AG09309 (cell line): ENCODE measurements around the gene THBS2.
A peak's percentile ranks its signal among the peaks of the same experiment; 100 is the strongest.

Experiments used
- DNase-seq: peaks from one replicate; pipeline ENCODE4 v3.0.0-alpha.2; 2010; ENCODE audit warnings: low read depth
- H3K4me3 ChIP-seq: 2 replicates; pipeline ENCODE4 v1.5.1; 2011; ENCODE audit warnings: mild to moderate bottlenecking, low read depth, low read length, moderate library complexity; ENCODE audit not compliant: control insufficient read depth
- TF ChIP-seq, protein P1 (sequence below): IDR thresholded peaks from 2 replicates; pipeline ENCODE4 v1.5.1; 2011; ENCODE audit warnings: mild to moderate bottlenecking, low read depth, low read length, inconsistent platforms; ENCODE audit not compliant: insufficient read depth, control insufficient read depth; ENCODE audit errors: missing control alignments

Gene THBS2

DNA sequence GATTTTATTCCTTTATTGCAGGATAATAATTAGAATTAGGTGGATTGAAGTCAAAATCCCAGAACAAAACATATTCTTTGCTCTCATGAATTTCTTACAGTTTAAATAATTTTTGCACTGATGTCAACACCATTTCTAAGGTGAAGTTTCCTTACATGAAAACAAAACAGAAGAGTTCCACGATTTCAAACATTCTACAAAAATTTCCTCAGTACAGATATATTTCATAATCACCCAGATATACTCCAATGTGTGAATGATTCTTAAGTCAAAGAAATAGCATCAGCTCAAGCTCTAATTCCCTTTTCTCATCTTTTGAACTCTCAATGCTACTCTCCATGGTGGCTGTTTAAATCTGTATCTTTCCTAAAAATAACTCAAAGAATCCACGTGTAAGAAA lies 39.5 kb upstream of the THBS2 start:
- TF ChIP-seq, protein P1, sequence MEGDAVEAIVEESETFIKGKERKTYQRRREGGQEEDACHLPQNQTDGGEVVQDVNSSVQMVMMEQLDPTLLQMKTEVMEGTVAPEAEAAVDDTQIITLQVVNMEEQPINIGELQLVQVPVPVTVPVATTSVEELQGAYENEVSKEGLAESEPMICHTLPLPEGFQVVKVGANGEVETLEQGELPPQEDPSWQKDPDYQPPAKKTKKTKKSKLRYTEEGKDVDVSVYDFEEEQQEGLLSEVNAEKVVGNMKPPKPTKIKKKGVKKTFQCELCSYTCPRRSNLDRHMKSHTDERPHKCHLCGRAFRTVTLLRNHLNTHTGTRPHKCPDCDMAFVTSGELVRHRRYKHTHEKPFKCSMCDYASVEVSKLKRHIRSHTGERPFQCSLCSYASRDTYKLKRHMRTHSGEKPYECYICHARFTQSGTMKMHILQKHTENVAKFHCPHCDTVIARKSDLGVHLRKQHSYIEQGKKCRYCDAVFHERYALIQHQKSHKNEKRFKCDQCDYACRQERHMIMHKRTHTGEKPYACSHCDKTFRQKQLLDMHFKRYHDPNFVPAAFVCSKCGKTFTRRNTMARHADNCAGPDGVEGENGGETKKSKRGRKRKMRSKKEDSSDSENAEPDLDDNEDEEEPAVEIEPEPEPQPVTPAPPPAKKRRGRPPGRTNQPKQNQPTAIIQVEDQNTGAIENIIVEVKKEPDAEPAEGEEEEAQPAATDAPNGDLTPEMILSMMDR: no peak
- H3K4me3 ChIP-seq: no peak overlapping the region
- no peak for DNase-seq

DNA sequence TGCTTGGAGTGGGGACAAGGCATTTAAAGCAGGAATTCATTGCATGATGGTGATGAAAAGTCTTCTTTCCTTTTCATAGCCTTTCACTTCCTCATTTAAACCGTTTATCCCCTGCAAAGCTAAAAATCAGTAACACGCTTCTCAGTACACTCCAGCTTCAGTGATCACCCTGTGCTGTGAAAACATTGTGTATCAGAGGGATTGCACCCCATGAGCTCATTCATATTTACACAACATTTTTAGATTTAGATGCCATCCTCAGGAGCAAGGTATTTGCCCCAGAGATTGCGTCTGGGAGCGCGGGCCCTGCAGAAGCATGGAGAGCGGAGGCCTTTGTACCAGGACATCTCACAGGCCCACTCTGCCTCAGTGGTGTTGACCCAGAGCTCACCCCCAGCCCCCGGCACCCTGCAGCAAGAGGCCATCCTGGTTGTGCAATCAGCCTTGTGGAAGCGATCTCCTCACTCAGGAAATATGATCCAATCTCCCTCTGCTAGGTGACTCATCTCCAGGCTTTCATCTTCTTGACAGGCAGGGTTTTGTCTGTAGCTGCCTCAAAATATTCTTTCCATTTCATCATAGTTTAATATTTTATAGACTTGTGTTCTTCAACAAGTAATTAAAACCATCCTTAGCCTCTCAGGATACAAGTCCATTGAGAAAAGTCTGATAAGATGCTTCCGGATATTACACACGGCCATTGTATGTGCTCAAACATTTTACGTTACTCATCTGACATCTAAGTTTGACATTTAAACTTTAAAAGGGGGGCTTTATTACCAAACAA lies 38.9 kb upstream of the THBS2 start:
- no peak overlapping the region for H3K4me3 ChIP-seq
- TF ChIP-seq, protein P1: no peak
- DNase-seq: peak; percentile 95

DNA sequence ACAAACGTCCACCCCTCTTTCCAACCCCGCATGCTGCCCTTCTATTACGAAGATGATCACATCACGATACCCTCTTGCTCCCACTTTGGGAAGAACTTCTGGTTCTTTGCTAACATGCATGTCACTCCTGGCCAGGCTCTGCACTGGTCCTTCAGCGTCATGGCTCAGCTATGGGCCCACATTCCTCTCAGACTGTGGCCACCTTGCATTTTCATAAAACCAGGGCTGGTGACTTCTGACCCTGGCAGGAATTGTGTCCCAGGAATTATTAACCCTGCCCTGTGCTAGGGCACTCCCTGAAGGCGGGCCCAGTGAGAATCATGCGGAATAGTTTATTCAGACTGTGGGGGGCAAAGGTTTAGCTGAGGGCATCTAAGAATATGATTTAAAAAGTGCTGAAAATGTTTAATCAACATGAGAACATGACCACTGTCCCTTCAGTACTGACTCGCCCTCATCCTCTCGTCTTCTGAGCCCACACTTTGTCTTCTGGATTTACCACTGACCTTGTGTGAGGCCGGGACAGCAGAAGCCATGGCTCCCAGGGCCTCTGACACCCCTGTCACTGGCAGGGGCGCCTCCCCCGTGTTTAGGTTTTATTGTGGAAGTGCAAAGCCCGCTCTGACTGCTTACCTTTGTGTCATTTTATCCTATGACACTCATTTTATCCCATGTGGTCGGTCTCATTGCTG lies 38.1 kb upstream of the THBS2 start:
- TF ChIP-seq, protein P1: no peak
- H3K4me3 ChIP-seq: no peak overlapping the region
- DNase-seq: no peak

DNA sequence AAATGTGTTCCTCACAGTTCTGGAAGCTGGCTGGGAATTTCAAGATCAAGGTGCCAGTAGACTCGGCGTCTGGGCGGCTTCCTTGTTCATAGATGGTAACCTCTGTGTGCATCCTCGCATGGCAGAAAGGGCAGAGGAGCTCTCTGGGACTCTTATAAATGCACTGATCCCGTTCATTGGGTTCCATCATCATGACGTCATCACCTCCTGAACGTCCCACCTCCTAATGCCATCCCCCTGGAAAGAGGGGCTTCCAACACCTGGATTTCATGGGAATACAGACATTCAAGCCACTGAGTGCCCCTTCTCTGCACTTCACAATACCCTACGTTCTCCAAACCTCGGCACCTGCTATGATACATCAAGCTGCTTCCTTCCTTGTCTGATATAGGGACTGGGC lies 37.5 kb upstream of the THBS2 start:
- H3K4me3 ChIP-seq: no peak overlapping the region
- TF ChIP-seq, protein P1: no peak
- DNase-seq: no peak

DNA sequence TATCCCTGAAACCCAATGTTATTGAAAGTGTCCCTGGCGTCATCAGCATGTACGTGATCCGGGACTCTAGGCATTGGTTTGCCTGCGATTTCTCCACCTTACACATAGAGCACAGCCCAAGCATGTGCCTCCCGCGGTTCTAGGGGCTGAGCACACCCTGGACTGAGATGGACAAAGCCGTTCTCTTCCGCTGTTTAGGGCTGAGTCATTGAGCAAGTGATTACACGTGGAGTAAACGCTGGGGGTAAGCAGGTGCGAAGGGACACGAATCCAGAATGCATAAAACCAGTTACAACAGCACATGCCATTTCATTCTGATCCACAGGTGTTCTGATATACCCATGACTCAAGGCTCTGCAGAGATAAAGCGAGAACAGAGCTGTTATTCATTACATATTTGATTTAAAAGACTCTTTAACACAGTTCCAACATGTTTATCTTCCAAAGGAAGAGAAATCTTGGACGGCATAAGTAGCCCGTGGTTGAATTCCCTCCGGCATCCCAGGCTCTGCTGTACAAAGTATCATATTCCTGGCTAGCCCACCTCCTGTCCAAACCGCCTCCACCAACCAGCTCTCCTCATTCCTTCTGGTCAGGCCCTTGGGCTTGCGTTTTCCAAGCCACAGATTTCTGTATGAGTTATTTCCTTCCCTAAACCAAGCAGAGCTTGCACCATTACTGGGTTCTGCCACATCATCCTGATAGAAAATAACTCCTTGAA lies 36.1 kb upstream of the THBS2 start:
- no peak overlapping the region for H3K4me3 ChIP-seq
- TF ChIP-seq, protein P1: no peak
- DNase-seq: peak; percentile 85

DNA sequence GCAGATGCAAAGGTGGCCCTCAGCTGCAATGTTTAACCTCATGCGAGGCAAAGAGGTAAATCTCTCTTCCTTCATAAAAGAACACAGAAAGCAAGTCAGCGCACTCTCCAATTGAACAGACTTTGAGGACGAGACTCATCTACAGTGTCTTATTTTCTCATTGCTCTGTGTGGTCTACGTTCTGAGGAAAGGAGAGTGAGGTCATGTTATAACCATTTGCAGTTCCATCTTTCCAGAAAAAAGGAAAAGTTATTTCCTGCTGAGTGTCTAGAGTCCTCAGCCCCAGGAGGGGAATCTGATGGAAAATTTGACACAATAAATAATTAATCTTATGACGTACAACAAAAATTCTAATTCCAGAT lies 35.6 kb upstream of the THBS2 start:
- TF ChIP-seq, protein P1: no peak
- H3K4me3 ChIP-seq: no peak overlapping the region
- DNase-seq: no peak
